Glutamatergic neuron (in vitro differentiated cells): ENCODE data around the gene IL2RA. TPM values are rescaled to one million over a fixed set of nuclear protein-coding genes. Genes with fewer than 3 reads are reported as not detected.

Experiments used
- DNase-seq: peaks from one replicate; pipeline ENCODE4 v3.0.0; 2022
- H3K27ac Mint-ChIP-seq: one replicate; pipeline ENCODE4 v1.8.0; 2020; ENCODE audit warnings: mild to moderate bottlenecking, mixed read lengths, inconsistent platforms; ENCODE audit not compliant: unreplicated experiment
- H3K27me3 Mint-ChIP-seq: one replicate; pipeline ENCODE4 v1.8.0; 2020; ENCODE audit warnings: mild to moderate bottlenecking, moderate library complexity, mixed read lengths, inconsistent platforms; ENCODE audit not compliant: unreplicated experiment
- H3K36me3 Mint-ChIP-seq: one replicate; pipeline ENCODE4 v1.8.0; 2020; ENCODE audit warnings: mild to moderate bottlenecking, mixed read lengths, inconsistent platforms; ENCODE audit not compliant: unreplicated experiment
- H3K4me1 Mint-ChIP-seq: one replicate; pipeline ENCODE4 v1.8.0; 2020; ENCODE audit warnings: mild to moderate bottlenecking, low read depth, mixed read lengths, inconsistent platforms; ENCODE audit not compliant: unreplicated experiment
- H3K4me3 Mint-ChIP-seq: one replicate; pipeline ENCODE4 v1.8.0; 2020; ENCODE audit warnings: mild to moderate bottlenecking, mixed read lengths, inconsistent platforms; ENCODE audit not compliant: unreplicated experiment
- H3K9me3 Mint-ChIP-seq: one replicate; pipeline ENCODE4 v1.8.0; 2020; ENCODE audit warnings: mild to moderate bottlenecking, moderate library complexity, mixed read lengths, inconsistent platforms; ENCODE audit not compliant: unreplicated experiment
- CTCF ChIP-seq: fragments of 200-600 bp; sonication (generic); IDR thresholded peaks from one replicate; pipeline ENCODE4 v1.5.0; 2021; ENCODE audit not compliant: partially characterized antibody, unreplicated experiment
- total RNA-seq: library from RNA; stranded (reverse); fragmentation: NEBNext Ultra II Directional; extraction: Animal tissue kit (Norgen Biotek cat#: 25700); gene quantifications from one replicate; pipeline ENCODE4 v1.2.1, GENCODE V29; 2021; ENCODE audit not compliant: unreplicated experiment

The IL2RA gene
- total RNA-seq, 1 donor from 2014 or later: not detected

GRCh38 chr10:6053816-6054631 is 8.1 kb downstream of the IL2RA start:
- peaks cover 2% of the 10 kb centered on the region for H3K9me3 Mint-ChIP-seq
- H3K4me1 Mint-ChIP-seq: peaks cover 2% of the 10 kb centered on the region
- H3K36me3 Mint-ChIP-seq: no peaks in the 10 kb centered on the region
- H3K27ac Mint-ChIP-seq: no peak overlapping the region
- DNase-seq: no peak
- no peak overlapping the region for H3K4me3 Mint-ChIP-seq
- TF ChIP-seq CTCF: no peak
- H3K27me3 Mint-ChIP-seq: peaks cover 5% of the 10 kb centered on the region

GRCh38 chr10:6053303-6053702 is 8.9 kb downstream of the IL2RA start:
- H3K9me3 Mint-ChIP-seq: peaks cover 2% of the 10 kb centered on the region
- no peak overlapping the region for H3K4me3 Mint-ChIP-seq
- no peaks in the 10 kb centered on the region for H3K36me3 Mint-ChIP-seq
- H3K4me1 Mint-ChIP-seq: peaks cover 2% of the 10 kb centered on the region
- no peak for DNase-seq
- no peak overlapping the region for H3K27ac Mint-ChIP-seq
- peaks cover 5% of the 10 kb centered on the region for H3K27me3 Mint-ChIP-seq
- TF ChIP-seq CTCF: no peak

GRCh38 chr10:6052247-6053221 is 9.6 kb downstream of the IL2RA start:
- no peak overlapping the region for H3K4me3 Mint-ChIP-seq
- no peak for TF ChIP-seq CTCF
- H3K36me3 Mint-ChIP-seq: no peaks in the 10 kb centered on the region
- no peak for DNase-seq
- no peak overlapping the region for H3K27ac Mint-ChIP-seq
- peaks cover 5% of the 10 kb centered on the region for H3K27me3 Mint-ChIP-seq
- H3K9me3 Mint-ChIP-seq: peaks cover 2% of the 10 kb centered on the region
- H3K4me1 Mint-ChIP-seq: peaks cover 2% of the 10 kb centered on the region

GRCh38 chr10:6050801-6051445 is 11.2 kb downstream of the IL2RA start:
- Mint-ChIP-seq H3K27me3 (peaks cover 3% of the 10 kb centered on the region), H3K36me3 (no peaks in the 10 kb centered on the region), H3K4me1 (no peaks in the 10 kb centered on the region), H3K4me3 (no peak overlapping the region), H3K9me3 (peaks cover 2% of the 10 kb centered on the region), H3K27ac (no peak overlapping the region)
- no peak for TF ChIP-seq CTCF
- no peak for DNase-seq
